Measurements from ENCODE around the gene KRTCAP3.

- TF ChIP-seq E2F1 (CRISPR knock-in tag; IDR thresholded peaks at IDR 0.05) (no peak), POLR2A (conservative IDR thresholded peaks at IDR 0.05) (no peak), NEUROD1 (IDR thresholded peaks at IDR 0.05; ENCODE audit: borderline replicate concordance, low read depth, low read length, partially characterized antibody) (no peak), ILK (tag; IDR thresholded peaks at IDR 0.05; ENCODE audit: borderline replicate concordance, low read depth) (no peak), CTCF (IDR thresholded peaks at IDR 0.05 in 2 of 3, conservative IDR thresholded peaks at IDR 0.05 in 1 of 3; ENCODE audit: insufficient read depth in 2 of 3, low read depth in 1 of 3, low read length in 3 of 3) (no peak), EP300 (IDR thresholded peaks at IDR 0.05; ENCODE audit: low read length) (no peak), RFX7 (CRISPR knock-in tag; IDR thresholded peaks at IDR 0.05) (no peak), KAT8 (IDR thresholded peaks at IDR 0.05; ENCODE audit: low read depth) (no peak), MAX (CRISPR knock-in tag; IDR thresholded peaks at IDR 0.05) (no peak)
Measured at GRCh38 chr2:27427863-27428212, 14.3 kb upstream of the KRTCAP3 start.
